ENCODE measurements around the gene NTRK3. TPM values are rescaled to one million over a fixed set of nuclear protein-coding genes. Genes with fewer than 3 reads are reported as not detected.
"Not testable (repeated sequence)": the region's sequence is repeated elsewhere in the genome, so short reads cannot be mapped to it uniquely, and the experiment has no call there.

The NTRK3 gene
- total RNA-seq, 2 donors from 2014 or later: 34.3 to 94.1 TPM

DNA sequence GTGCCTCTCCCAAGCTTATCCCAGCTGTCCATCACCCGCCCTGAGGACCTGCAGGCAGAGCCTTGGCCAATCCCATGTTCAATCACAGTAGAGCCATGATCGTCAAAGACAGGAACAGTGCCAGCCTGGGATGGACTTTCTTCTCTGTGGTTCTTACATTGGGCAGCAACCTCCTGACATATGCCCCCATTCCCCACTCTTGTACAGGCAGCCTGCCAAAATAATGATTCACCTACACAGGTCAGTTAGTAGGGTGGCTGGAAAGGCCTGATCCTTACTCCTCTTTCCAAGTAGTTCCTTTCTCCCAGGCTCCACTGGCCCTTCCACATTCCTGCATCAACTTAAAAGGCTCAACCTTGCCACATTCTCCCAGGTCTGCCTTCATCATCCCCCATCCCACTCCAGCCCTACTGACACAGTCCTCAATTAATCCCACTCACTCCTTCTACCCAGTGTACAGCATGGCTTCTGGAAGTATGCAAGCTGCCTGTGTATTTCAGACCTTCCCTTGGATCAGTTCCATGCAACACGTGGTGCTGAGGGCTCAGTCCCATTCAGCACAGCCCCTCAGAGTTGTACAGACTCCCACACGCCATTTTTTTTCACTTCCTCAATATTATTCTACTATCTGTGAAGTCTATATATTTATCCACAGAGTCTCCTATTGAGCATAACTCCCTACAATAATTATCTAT lies 189.8 kb downstream of the NTRK3 start:
- intact Hi-C loops (cut with DNase I): loop anchor here in 1 of 2 donors (10.0 kb wide), 1 partner anchor 102 kb away; no protein-coding TSS in a partner anchor

DNA sequence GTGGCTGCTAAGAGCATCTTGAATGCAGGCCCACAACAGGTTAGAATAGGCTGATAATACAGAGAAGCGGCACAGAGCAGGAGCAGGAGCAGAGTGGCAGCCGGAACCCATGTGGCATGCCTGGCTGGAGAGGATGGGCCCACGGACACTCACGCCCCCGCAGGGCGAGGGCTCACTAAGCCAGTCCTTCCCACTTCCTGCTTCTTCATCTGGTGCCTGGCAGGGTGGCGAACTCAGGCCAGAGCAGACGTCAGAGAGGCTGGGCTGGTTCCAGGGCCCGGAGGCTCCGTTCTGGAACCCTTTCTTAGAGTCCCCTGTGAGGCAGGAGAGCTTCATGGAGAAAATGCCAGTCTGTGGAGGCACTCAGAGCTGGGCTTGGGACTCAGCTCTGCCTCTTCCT lies 195.1 kb downstream of the NTRK3 start:
- peak; percentile 82 for DNase-seq (ENCODE audit: low spot score)
- intact Hi-C loops (cut with DNase I): loop anchor here in 1 of 2 donors (10.0 kb wide), 1 partner anchor 97 kb away; no protein-coding TSS in a partner anchor

More for the DNA sequence above, 189.8 kb downstream of the NTRK3 start:
- no peak for DNase-seq (ENCODE audit: low spot score)

DNA sequence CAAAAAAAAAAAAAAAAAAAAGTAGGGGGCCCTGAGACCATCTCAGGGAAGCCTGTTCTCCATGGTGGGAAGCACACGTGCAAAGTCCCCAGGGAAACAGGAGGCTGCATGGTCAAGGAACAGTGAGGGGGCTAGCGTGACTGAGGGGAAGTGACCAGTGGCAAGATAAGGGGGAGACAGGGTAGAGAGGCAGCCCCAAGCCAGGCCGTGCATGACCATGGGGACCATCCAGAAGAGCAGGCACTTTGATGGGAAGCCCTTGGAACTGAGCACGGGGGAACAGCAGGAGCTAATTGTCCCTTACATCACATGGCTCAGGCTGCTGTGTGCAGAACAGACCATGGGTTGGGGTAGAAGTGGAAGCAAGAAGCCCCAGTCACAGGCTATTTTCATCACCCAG lies 196.2 kb downstream of the NTRK3 start:
- DNase-seq (ENCODE audit: low spot score): no peak
- intact Hi-C loops (cut with DNase I): loop anchor here in 1 of 2 donors (10.0 kb wide), 1 partner anchor 96 kb away; no protein-coding TSS in a partner anchor

DNA sequence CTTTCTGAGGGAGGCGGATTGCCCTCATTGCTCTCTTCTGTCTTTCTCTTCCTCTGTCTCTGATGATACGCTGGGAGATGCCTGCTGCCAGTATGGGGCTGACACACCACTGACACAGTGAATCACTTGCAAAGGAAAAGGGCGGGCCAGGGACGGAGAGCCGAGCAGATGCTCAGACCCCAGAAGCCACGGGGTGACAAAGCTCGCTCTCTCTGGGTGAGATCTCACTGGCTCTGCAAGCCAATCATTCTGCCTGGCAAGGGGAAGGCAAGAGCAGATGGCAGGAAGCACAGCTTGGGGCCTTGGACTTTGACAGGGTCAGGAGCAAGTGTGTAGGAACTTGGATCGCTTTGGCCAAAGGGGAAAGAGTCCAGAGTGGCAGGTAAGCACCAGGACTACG lies 198.7 kb downstream of the NTRK3 start:
- intact Hi-C loops (cut with DNase I): no loop called here
- DNase-seq (ENCODE audit: low spot score): no peak

DNA sequence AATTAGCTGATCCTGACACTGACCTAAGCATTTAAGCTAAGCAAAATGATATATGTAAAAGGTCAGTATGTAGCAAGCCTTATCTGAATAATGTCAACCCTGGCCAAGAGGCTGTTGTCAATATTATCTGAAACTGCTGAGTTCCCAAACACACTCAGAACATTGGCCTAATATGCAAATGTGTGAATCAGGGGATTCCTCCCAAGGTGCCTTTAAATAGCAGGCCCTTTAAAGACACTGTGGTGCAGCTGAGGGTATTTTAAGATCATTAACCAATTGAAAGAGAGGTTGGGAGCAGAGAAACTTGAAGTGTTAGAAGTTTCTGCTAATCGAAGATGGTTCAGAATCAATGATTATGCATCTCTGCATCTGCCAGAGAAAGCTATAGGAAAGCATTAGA lies 207.0 kb downstream of the NTRK3 start:
- no peak for DNase-seq (ENCODE audit: low spot score)
- intact Hi-C loops (cut with DNase I): no loop called here

DNA sequence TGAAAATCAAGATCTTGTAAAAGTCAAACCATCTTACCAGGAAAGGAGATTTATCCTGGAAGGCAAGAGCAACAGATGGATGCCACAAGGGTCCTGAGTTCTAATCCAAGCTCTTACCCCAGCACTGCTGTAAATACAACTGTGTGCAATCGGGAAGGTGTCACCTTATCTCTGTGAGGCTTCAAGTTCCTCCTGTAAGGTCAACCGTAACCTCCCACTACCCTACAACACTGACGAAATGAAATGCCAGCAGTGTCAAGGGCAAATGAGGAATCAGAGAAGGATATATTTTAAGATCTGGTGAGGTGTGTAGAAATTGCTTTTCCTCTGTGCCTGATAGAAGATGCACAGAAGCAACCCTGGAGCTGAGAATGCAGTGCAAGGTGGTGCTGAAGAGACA lies 207.8 kb downstream of the NTRK3 start:
- intact Hi-C loops (cut with DNase I): no loop called here
- no peak for DNase-seq (ENCODE audit: low spot score)

DNA sequence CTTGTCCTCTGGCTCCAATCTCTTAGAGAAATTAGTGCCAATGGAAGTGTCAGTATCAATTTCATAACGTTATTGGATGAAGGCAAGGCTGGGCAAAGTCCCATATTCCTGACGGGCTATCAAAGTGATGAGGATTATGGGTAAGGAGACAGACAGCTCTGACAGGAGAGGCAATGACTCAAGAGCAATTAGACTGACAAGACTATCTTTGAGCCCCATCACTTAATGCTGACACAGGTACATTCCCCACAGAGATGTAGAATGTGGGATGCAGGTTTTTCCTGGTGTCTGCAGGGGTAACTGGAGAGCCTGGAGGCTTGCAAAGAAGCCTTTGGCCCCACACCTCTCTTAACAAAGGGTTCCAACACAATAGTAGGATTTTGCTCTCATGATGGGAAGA lies 208.3 kb downstream of the NTRK3 start:
- no peak for DNase-seq (ENCODE audit: low spot score)
- intact Hi-C loops (cut with DNase I): no loop called here

DNA sequence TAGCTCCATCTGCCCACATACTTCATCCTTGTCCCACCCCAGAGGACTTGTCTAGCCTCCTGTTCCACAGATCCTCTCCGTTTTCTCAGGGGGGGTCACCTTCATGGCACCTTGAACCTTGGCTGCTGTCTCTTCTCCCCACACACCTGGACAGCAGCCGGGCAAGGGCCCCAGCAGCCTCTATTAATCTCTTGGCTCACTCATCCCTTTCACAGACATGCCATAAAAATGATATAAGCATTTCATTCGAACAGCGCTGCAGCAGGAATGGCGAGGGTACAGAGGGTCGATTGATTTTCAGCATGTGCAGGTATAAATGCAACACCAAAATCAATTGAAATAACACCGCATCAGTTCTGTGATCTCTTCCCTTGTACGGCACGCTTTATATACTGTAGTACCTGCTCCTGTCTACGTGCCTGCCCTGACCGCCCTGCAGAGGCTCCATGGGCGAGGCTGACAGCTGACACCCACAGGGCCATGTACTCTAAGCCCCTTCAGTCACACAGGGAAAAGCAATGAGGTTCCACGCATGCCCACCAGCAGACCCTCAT lies 209.9 kb downstream of the NTRK3 start:
- peak; percentile 75 for DNase-seq (ENCODE audit: low spot score)
- intact Hi-C loops (cut with DNase I): no loop called here

DNA sequence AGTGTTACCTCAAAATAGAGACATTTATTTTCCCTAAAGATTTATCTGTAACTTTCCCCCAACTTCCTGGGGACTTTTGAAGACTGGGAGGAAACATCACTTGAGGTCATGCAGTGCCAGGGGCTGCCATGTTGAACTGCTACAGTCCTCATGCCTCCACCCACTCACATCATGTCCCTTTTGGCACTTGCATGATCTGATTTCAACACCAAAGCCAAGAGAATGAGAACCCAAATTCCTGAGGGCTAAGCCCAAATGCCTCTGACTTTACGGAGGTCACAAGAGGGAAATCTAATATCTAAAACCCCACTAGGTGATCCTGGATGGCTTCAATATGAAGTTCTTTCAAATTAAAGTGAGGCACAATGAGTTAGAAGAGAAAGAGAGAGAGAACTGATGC lies 213.1 kb downstream of the NTRK3 start:
- DNase-seq (ENCODE audit: low spot score): no peak
- intact Hi-C loops (cut with DNase I): no loop called here

DNA sequence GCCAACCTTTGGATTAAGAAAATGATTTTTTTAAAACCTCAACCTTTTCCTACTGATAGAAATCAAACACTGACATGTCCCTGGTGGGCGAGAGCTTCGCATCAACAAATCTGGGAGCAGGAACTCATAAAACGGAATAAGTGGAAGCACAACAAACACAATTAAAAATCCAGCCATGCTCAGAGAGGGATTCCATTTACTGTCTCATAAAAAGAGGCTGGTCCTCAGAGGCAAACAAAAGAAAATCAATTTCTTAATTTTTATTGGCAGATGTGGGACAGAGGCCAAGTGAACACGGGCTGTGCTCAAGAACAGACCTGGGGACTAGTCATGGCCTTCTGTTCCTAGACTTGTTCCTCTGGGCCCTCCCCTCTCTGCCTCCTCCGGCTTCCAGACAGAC lies 214.5 kb downstream of the NTRK3 start:
- intact Hi-C loops (cut with DNase I): no loop called here
- no peak for DNase-seq (ENCODE audit: low spot score)

DNA sequence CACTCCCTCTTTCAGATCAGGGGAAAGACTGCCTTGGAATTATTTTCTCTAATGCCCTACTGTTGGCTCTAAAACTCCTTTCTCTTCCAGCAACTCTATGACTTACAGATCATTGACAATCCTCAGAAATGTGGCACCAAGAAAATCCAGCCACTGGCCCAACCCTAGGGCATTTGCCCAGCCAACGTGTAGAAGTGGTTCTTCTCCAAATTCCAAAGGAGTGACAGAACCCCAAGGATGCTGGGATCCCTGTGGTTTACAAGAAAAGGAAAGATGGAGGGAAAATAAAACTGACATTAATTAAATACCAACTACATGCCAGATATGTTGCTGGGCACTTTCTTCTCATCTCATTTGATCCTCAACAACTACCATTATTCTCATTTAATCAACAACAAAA lies 216.0 kb downstream of the NTRK3 start:
- no peak for DNase-seq (ENCODE audit: low spot score)
- intact Hi-C loops (cut with DNase I): no loop called here

DNA sequence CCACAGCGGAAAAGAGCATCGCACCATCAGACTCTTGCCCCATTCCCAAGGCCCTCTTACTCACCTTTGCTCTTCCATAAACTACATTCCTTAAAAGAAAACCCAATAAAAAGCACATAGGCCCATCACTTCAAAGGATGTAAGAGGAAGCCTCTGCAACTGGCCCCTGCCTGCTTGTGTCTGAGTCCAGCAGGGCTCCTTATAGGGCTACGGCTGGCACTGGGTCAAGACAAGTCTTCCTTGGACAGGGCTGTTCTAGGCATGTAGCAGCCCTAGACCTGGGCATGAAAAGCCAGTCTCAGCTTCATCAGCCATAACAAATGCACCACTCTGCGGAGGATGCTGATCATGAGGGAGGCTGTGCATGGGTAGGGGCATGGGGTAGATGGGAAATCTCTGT lies 218.3 kb downstream of the NTRK3 start:
- no peak for DNase-seq (ENCODE audit: low spot score)
- intact Hi-C loops (cut with DNase I): no loop called here

DNA sequence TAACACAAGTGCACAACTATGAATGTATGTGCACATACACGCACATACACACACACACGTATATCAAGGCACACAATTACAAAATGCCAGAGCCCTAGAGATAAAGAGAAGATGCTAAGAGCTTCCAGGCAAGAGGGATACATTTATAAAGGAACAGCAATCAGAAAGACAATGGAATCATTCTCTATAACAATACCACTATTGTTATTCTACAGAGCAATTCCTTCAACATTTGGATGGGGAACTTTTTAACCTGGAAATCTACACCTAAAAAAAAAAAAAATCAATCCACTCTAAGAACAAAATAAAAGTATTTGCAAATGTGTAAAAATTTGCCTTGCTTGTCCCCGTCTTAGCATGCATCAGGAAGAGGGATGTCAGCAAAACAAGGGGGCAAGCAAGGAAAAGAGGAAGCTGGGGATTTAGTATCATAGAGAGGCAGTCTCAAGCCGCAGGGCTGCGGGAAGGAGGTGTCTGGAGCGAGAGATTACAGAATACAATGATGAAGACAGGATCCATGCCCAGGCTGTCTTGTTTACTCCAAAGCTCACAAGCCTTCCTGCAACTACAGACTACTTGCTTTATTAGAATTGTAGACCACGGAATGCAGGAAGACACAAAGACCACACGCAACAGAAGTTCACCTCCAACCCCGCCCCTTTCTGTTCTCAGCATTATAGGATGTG lies 220.2 kb downstream of the NTRK3 start:
- no peak for DNase-seq (ENCODE audit: low spot score)
- intact Hi-C loops (cut with DNase I): no loop called here

DNA sequence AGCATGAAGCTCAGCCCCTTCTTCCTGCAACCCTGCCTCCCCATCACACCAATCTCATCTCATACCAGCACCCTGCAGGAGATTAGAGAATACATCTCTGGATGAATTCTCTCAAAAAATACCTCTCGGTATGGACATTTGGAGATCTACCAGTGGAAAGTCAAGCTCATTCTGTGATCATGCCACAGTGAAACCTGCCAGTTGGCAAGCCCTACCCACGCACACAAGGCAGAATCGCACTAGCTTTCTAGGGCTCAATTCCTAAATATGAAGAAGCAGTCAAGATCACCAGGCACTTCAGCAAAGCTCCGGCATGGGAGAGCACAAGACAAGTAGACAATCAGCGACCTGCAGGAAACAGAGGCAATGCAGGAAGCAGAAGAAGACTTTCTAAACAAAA lies 221.2 kb downstream of the NTRK3 start:
- DNase-seq (ENCODE audit: low spot score): no peak
- intact Hi-C loops (cut with DNase I): no loop called here

DNA sequence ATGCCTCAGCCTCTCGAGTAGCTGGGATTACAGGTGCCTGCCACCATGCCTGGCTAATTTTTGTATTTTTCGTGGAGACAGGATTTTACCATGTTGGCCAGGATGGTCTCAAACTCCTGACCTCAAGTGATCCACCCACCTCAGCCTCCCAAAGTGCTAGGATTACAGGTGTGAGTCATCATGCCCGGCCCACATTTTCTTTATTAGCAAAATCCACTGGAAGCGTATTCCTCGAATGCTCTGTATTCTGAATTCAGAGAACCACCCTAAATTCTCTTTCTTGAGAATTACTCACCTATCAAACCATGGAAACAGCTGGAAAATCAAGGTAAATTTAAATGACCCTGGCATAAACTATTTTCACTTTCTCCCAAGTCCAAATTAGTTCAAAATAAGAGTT lies 223.1 kb downstream of the NTRK3 start:
- intact Hi-C loops (cut with DNase I); DNase-seq (ENCODE audit: low spot score): not testable (repeated sequence)

DNA sequence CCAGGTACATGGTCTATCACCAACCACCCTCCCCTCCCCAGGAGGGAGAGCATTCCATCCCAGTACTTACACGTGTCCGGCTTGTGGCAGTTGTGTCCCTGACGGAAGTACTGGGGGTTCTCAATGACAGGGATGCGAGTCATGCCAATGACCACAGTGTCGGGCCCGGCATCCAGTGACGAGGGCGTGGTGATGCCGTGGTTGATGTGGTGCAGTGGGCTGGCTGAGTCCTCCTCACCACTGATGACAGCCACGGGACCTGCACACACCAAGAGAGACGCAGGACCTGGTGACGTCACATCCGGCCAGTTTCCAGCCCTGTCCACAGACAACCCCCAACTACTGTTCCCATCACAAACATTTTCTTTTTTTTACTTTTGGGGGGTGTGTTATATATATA lies 223.8 kb downstream of the NTRK3 start:
- DNase-seq (ENCODE audit: low spot score): no peak
- intact Hi-C loops (cut with DNase I): no loop called here

DNA sequence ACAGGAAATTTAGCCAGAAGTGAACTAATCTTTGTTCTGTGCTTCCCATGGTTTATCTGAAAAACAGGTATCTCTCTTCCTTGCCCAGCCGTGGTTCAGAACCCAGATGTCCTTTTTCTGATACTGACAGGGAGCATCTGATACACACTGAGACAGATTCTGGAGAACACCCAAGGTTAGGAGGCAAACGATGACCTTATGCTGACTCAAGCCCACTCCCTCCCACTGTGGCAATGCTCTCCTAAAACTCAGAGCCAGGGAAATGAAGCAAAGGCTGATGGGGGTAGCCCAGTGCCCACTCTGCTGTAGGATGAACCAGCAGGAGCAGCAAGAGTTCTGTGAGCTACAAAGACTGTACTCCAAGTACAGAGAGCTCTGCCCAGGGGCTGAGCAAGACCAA lies 225.1 kb downstream of the NTRK3 start:
- intact Hi-C loops (cut with DNase I): no loop called here
- DNase-seq (ENCODE audit: low spot score): no peak

DNA sequence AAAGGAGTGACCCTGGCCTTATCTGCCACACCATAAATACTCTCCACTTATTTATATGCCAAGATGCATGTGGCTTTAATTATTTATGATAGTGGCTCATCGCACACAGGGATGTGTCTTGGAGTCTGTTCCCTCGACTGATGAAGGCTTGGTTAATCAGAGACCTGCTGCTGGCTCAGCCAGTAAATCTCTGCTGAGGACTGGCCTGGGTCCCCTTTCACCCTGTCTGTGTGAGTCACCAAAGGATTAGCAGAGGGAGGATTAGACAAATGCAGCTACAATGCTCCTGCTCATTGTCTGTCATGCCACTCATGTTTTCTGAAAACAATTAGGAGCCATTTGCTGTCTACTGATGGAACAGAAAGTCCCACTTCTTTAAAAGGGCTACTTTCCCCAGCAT lies 226.8 kb downstream of the NTRK3 start:
- no peak for DNase-seq (ENCODE audit: low spot score)
- intact Hi-C loops (cut with DNase I): no loop called here

DNA sequence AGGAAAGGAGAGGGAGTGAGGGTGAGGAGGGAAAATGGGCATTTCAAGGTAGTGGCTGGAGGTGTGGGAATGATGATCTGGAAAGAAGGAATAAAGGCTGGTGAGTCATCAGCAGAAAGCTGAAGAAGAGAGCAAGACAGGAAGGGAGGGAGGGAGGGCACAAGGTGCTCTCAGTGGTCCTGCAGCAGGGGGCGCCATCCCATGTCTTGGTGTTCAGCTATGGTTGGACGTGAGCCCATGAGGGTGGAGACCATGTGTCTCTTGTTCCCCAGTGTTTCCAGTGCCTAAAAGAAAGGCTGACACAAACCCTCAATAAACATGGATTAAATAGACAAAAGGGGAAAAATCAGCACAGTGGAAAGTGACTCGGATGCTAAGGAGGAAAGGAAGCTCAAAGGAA lies 228.5 kb downstream of the NTRK3 start:
- intact Hi-C loops (cut with DNase I): no loop called here
- no peak for DNase-seq (ENCODE audit: low spot score)

DNA sequence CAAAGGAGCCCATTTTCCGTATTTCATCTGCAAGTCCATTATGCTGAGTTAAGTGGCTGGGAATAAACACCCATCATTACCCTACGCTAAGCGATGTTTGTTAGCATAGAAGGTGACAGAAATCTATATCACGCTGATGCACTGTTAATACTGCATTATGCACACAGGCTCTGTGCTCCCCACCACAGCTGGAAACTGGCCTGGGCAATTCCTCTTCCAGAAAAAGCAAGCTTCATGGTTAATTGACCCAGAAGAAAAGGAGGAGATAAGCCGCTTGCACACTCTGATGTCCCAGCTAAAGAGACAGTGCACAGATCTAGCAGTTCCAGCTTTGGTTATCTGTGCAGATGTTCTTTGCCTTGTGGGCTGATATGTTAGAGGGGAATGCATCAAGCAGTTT lies 232.6 kb downstream of the NTRK3 start:
- no peak for DNase-seq (ENCODE audit: low spot score)
- intact Hi-C loops (cut with DNase I): no loop called here

DNA sequence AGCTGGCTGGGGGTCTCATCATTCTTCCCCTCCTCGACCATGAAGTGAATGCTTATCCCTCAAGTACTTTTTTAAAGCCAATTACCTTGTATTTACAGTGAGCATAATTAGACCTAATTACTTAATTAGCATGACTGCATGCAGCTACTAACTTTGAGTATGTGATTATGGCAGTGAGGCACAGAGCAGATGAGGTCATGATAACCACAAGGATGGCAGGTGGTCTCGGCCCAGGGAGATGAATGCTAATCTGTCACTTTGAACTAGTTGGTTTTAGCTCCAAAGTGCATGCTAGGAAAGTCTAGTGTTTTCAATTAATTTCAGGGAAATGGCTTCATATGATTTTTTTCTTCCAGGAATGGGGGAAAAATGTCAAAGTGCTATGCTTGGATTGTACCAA lies 233.8 kb downstream of the NTRK3 start:
- intact Hi-C loops (cut with DNase I): no loop called here
- no peak for DNase-seq (ENCODE audit: low spot score)

All from posterior vena cava (tissue), 2 donors.